NCI-H1048 (cell line): ENCODE data around the gene ZDHHC6.
A peak's percentile ranks its signal among the peaks of the same experiment; 100 is the strongest.
"Not testable (repeated sequence)": the region's sequence is repeated elsewhere in the genome, so short reads cannot be mapped to it uniquely, and the experiment has no call there.

ENCODE experiments used
- DNase-seq: peaks from one replicate; lab custom pipeline; 2025; lab: John Stamatoyannopoulos, UW

Gene ZDHHC6

GRCh38 chr10:112446855-112447619 is at the start of gene ZDHHC6, which contains the start of gene VTI1A:
Gene ZDHHC6 (minus strand): TSS chr10:112446914. CDS start chr10:112445436, 1,478 bp downstream.
Gene VTI1A (plus strand): TSS chr10:112447215. CDS start chr10:112447374, 159 bp downstream.
- peak; percentile 48 for DNase-seq

GRCh38 chr10:112492736-112493135 is 46.0 kb upstream of the ZDHHC6 start:
- DNase-seq, result no peak

GRCh38 chr10:112491144-112491543 is 44.4 kb upstream of the ZDHHC6 start:
- no peak for DNase-seq

GRCh38 chr10:112490545-112490944 is 43.8 kb upstream of the ZDHHC6 start:
- no peak for DNase-seq

- DNase-seq, result no peak
Measured at GRCh38 chr10:112487964-112488363, 41.2 kb upstream of the ZDHHC6 start.

GRCh38 chr10:112484399-112484798 is 37.7 kb upstream of the ZDHHC6 start:
- DNase-seq, result no peak

GRCh38 chr10:112481602-112482001 is 34.9 kb upstream of the ZDHHC6 start:
- no peak for DNase-seq

GRCh38 chr10:112475575-112476218 is 29.0 kb upstream of the ZDHHC6 start:
- peak; percentile 37 for DNase-seq

GRCh38 chr10:112471878-112472487 is 25.3 kb upstream of the ZDHHC6 start:
- DNase-seq, result no peak

GRCh38 chr10:112467541-112468075 is 20.9 kb upstream of the ZDHHC6 start:
- DNase-seq, result no peak

GRCh38 chr10:112466802-112467201 is 20.1 kb upstream of the ZDHHC6 start:
- DNase-seq, result no peak

GRCh38 chr10:112465299-112465883 is 18.7 kb upstream of the ZDHHC6 start:
- DNase-seq, result no peak

- DNase-seq, result not testable (repeated sequence)
Measured at GRCh38 chr10:112464074-112464473, 17.4 kb upstream of the ZDHHC6 start.

- no peak for DNase-seq
Measured at GRCh38 chr10:112461029-112461887, 14.5 kb upstream of the ZDHHC6 start.

- DNase-seq, result no peak
Measured at GRCh38 chr10:112460366-112460765, 13.7 kb upstream of the ZDHHC6 start.

GRCh38 chr10:112456533-112456932 is 9.8 kb upstream of the ZDHHC6 start:
- DNase-seq, result no peak

GRCh38 chr10:112454910-112455779 is 8.4 kb upstream of the ZDHHC6 start:
- no peak for DNase-seq

- DNase-seq, result no peak
Measured at GRCh38 chr10:112448888-112449287, 2.2 kb upstream of the ZDHHC6 start.

GRCh38 chr10:112447620-112447928 is 860 bp upstream of the ZDHHC6 start:
- no peak for DNase-seq

GRCh38 chr10:112446055-112446854 is 459 bp downstream of the ZDHHC6 start:
- no peak for DNase-seq
